Mammary epithelial cell (primary cell): ENCODE data around the gene PRR11.

Experiments used
- EZH2 ChIP-seq: IDR thresholded peaks from 2 replicates; pipeline ENCODE4 v1.6.1; 2012; ENCODE audit warnings: low read length, inconsistent platforms, borderline replicate concordance
- TF ChIP-seq, protein P1 (sequence below), 2 donors: IDR thresholded peaks in 1 of 2; conservative IDR thresholded peaks in 1 of 2; 2 replicates each; pipeline ENCODE4 v1.5.1; 2011 to 2012; ENCODE audit warnings: inconsistent platforms in 2 of 2, low read length in 2 of 2, mild to moderate bottlenecking in 2 of 2, control low read depth in 1 of 2, low read depth in 1 of 2; ENCODE audit not compliant: insufficient read depth in 1 of 2; ENCODE audit errors: extremely low read depth in 1 of 2

GRCh38 chr17:59202320-59202719 lies 46.8 kb downstream of the PRR11 start:
- TF ChIP-seq, protein P1, sequence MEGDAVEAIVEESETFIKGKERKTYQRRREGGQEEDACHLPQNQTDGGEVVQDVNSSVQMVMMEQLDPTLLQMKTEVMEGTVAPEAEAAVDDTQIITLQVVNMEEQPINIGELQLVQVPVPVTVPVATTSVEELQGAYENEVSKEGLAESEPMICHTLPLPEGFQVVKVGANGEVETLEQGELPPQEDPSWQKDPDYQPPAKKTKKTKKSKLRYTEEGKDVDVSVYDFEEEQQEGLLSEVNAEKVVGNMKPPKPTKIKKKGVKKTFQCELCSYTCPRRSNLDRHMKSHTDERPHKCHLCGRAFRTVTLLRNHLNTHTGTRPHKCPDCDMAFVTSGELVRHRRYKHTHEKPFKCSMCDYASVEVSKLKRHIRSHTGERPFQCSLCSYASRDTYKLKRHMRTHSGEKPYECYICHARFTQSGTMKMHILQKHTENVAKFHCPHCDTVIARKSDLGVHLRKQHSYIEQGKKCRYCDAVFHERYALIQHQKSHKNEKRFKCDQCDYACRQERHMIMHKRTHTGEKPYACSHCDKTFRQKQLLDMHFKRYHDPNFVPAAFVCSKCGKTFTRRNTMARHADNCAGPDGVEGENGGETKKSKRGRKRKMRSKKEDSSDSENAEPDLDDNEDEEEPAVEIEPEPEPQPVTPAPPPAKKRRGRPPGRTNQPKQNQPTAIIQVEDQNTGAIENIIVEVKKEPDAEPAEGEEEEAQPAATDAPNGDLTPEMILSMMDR (conservative IDR thresholded peaks at IDR 0.05 in 1 of 2, IDR thresholded peaks at IDR 0.05 in 1 of 2; ENCODE audit: extremely low read depth in 1 of 2, insufficient read depth in 1 of 2, low read depth in 1 of 2, low read length in 2 of 2): no peak
- TF ChIP-seq EZH2: no peak
